ENCODE results near the gene COPRS. TPM values are rescaled to one million over a fixed set of nuclear protein-coding genes. Genes with fewer than 3 reads are reported as not detected.

The COPRS gene
- total RNA-seq, 1 donor from 2014 or later, result 60.7 TPM

- Mint-ChIP-seq H3K4me3 (no peak overlapping the region), H3K4me1 (peaks cover 6% of the 10 kb centered on the region), H3K27me3 (ENCODE audit: low read depth) (no peaks in the 10 kb centered on the region), H3K27ac (ENCODE audit: unreplicated experiment) (no peak overlapping the region), H3K9me3 (no peaks in the 10 kb centered on the region), H3K36me3 (ENCODE audit: low read depth) (peaks cover 9% of the 10 kb centered on the region)
- TF ChIP-seq, protein P1, sequence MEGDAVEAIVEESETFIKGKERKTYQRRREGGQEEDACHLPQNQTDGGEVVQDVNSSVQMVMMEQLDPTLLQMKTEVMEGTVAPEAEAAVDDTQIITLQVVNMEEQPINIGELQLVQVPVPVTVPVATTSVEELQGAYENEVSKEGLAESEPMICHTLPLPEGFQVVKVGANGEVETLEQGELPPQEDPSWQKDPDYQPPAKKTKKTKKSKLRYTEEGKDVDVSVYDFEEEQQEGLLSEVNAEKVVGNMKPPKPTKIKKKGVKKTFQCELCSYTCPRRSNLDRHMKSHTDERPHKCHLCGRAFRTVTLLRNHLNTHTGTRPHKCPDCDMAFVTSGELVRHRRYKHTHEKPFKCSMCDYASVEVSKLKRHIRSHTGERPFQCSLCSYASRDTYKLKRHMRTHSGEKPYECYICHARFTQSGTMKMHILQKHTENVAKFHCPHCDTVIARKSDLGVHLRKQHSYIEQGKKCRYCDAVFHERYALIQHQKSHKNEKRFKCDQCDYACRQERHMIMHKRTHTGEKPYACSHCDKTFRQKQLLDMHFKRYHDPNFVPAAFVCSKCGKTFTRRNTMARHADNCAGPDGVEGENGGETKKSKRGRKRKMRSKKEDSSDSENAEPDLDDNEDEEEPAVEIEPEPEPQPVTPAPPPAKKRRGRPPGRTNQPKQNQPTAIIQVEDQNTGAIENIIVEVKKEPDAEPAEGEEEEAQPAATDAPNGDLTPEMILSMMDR (conservative IDR thresholded peaks at IDR 0.05), result no peak
- no peak for DNase-seq (ENCODE audit: low read depth, low spot score)
Observed at GRCh38 chr17:31877911-31878702, 19.1 kb upstream of the COPRS start.

DNA sequence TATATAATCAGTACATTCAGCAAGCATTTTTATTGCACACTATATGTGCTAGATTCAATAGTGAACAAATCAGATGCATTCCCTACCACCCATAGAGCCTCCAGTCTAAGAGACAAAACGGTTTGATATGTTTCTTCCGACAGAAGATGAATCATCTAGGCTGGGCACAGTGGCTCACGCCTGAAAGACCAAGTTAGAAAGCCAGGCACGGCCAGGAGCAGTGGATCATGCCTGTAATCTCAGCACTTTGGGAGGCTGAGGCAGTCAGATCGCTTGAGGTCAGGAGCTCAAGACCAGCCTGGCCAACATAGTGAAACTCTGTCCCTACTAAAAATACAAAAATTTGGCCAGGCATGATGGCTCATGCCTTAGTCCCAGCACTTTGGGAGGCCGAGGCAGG is 18.3 kb upstream of the COPRS start:
- Mint-ChIP-seq H3K27ac (ENCODE audit: unreplicated experiment) (no peak overlapping the region), H3K4me1 (peaks cover 6% of the 10 kb centered on the region), H3K4me3 (no peak overlapping the region), H3K27me3 (ENCODE audit: low read depth) (no peaks in the 10 kb centered on the region), H3K36me3 (ENCODE audit: low read depth) (peaks cover 12% of the 10 kb centered on the region), H3K9me3 (no peaks in the 10 kb centered on the region)
- no peak for DNase-seq (ENCODE audit: low read depth, low spot score)
- TF ChIP-seq, protein P1 (conservative IDR thresholded peaks at IDR 0.05), result no peak

GRCh38 chr17:31875081-31875480 is 16.0 kb upstream of the COPRS start:
- Mint-ChIP-seq H3K4me3 (no peak overlapping the region), H3K36me3 (ENCODE audit: low read depth) (peaks cover 12% of the 10 kb centered on the region), H3K27ac (ENCODE audit: unreplicated experiment) (no peak overlapping the region), H3K4me1 (peaks cover 6% of the 10 kb centered on the region), H3K27me3 (ENCODE audit: low read depth) (no peaks in the 10 kb centered on the region), H3K9me3 (no peaks in the 10 kb centered on the region)
- TF ChIP-seq, protein P1 (conservative IDR thresholded peaks at IDR 0.05), result no peak
- no peak for DNase-seq (ENCODE audit: low read depth, low spot score)

DNA sequence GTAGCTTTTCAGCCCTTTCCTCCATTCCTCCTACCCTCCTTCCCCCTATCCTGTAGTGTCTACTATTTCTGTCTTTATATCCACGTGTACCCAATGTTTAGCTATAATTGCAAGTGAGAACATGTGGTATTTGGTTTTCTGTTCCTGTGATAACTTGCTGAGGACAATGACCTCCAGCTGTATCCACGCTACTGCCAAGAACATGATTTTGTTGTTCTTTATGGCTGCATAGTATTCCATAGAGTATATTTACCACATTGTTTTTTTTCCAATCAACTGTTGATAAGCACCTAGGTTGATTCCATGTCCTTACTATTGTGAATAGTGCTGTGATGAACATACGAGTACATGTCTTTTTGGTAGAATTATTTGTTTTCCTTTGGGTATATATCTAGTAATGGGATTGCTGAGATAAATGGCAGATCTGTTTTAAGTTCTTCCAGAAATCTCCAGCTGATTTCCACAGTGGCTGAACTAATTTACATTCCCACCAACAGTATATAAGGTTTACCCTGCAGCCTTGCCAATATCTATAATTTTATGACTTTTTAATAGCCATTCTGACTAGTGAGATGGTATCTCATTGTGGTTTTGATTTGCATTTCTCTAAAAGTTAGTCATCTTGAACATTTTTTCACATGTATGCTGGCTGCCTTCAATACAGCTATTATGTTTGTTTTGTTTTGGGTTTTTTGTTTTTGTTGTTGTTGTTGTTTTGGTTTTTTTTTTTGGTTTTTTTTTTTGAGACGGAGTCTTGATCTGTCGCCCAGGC is 10.9 kb upstream of the COPRS start:
- Mint-ChIP-seq H3K4me1 (no peaks in the 10 kb centered on the region), H3K4me3 (no peak overlapping the region), H3K9me3 (no peaks in the 10 kb centered on the region), H3K27me3 (ENCODE audit: low read depth) (no peaks in the 10 kb centered on the region), H3K36me3 (ENCODE audit: low read depth) (peaks cover 15% of the 10 kb centered on the region), H3K27ac (ENCODE audit: unreplicated experiment) (no peak overlapping the region)
- no peak for DNase-seq (ENCODE audit: low read depth, low spot score)
- TF ChIP-seq, protein P1 (conservative IDR thresholded peaks at IDR 0.05), result no peak

GRCh38 chr17:31869031-31869430 is 10.0 kb upstream of the COPRS start:
- no peaks in the 10 kb centered on the region for H3K27me3 Mint-ChIP-seq (ENCODE audit: low read depth)
- no peaks in the 10 kb centered on the region for H3K4me1 Mint-ChIP-seq
- no peak for DNase-seq (ENCODE audit: low read depth, low spot score)
- H3K9me3 Mint-ChIP-seq, result no peaks in the 10 kb centered on the region
- no peak overlapping the region for H3K4me3 Mint-ChIP-seq
- TF ChIP-seq, protein P1 (conservative IDR thresholded peaks at IDR 0.05), result no peak
- H3K27ac Mint-ChIP-seq (ENCODE audit: unreplicated experiment), result no peak overlapping the region
- peaks cover 15% of the 10 kb centered on the region for H3K36me3 Mint-ChIP-seq (ENCODE audit: low read depth)

All from neural crest cell (in vitro differentiated cells).